ENCODE measurements around the gene USP38. TPM values are rescaled to one million over a fixed set of nuclear protein-coding genes. Genes with fewer than 3 reads are reported as not detected.
"Not testable (repeated sequence)": the region's sequence is repeated elsewhere in the genome, so short reads cannot be mapped to it uniquely, and the experiment has no call there.

USP38 gene
- total RNA-seq, 2 donors from 2014 or later = 11.7 to 14.2 TPM

DNA sequence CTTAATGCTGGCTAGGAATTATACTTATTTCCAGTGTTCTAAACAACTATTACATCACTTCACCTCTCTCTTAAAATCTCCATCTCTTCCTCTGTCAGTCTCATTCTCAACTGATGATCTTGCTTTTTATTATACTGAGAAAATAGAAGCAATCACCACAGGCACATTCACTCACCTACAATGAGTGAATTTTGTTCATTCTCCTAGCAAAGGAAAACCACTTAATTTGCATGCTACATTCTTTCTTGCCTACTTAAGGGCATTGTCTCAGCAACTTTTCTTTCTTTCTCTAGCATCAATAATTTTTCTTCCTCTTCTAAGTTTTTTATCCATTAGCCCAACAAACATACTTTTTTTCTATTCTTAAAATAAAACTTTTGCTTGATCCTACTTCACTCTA, 21.1 kb upstream of the USP38 start:
- Histone ChIP-seq H3K27ac (no peak overlapping the region), H3K4me1 (no peaks in the 10 kb centered on the region), H3K36me3 (replicated peaks in 1 of 2; ENCODE audit: insufficient read depth in 1 of 2, low read depth in 2 of 2) (no peaks in the 10 kb centered on the region), H3K9me3 (no peaks in the 10 kb centered on the region), H3K4me3 (no peak overlapping the region), H3K27me3 (no peaks in the 10 kb centered on the region)
- intact Hi-C loops (cut with DNase I) = no loop called here
- DNase-seq = no peak
- no peak for ATAC-seq
- no peak for TF ChIP-seq CTCF (IDR thresholded peaks at IDR 0.05)

DNA sequence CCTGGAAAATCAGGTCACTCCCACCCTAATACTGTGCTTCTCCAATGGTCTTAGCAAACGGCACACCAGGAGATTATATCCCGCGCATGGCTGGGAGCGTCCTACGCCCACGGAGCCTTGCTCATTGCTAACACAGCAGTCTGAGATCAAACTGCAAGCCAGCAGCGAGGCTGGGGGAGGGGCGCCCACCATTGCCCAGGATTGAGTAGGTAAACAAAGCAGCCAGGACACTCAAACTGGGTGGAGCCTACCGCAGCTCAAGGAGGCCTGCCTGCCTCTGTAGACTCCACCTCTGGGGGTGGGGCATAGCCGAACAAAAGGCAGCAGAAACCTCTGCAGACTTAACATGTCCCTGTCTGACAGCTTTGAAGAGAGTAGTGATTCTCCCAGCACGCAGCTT, 18.0 kb upstream of the USP38 start:
- H3K27ac ChIP-seq; H3K36me3 ChIP-seq (replicated peaks in 1 of 2; ENCODE audit: insufficient read depth in 1 of 2, low read depth in 2 of 2); ATAC-seq; DNase-seq; H3K9me3 ChIP-seq; H3K4me1 ChIP-seq; H3K4me3 ChIP-seq; intact Hi-C loops (cut with DNase I); H3K27me3 ChIP-seq: not testable (repeated sequence)
- 91 to 98% methylated on average over 5 to 11 of the region's 11 CpGs for WGBS, 2 donors

DNA sequence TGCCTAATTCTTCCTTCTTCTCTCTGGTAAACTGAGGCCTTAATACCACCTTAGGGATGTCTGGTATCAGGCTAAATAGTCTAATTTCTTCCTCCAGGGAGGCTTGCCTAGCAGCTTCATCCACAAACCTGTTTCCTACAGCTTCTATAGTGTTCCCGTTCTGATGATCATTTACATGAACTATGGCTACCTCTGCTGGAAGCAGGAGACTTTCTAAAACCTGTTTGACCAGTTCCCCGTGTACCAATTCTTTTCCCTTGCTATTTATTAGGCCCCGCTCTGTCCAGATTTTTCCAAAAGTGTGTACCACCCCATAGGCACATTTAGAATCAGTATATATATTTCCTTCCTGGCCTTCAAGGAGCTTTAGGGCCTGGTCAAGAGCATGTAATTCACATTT, 5.8 kb upstream of the USP38 start:
- Histone ChIP-seq H3K9me3 (no peaks in the 10 kb centered on the region), H3K27ac (no peak overlapping the region), H3K4me3 (no peak overlapping the region), H3K4me1 (peaks cover 16% of the 10 kb centered on the region), H3K27me3 (no peaks in the 10 kb centered on the region), H3K36me3 (replicated peaks in 1 of 2; ENCODE audit: insufficient read depth in 1 of 2, low read depth in 2 of 2) (no peaks in the 10 kb centered on the region)
- intact Hi-C loops (cut with DNase I) = no loop called here
- ATAC-seq = no peak
- DNase-seq = peak in 1 of 4 donors; percentile 8
- WGBS, 2 donors = 29 to 42% methylated on average over 3 of the region's 3 CpGs
- TF ChIP-seq CTCF (IDR thresholded peaks at IDR 0.05) (peak in 1 of 7 experiments; percentile 36), POLR2A (IDR thresholded peaks at IDR 0.05) (no peak)

DNA sequence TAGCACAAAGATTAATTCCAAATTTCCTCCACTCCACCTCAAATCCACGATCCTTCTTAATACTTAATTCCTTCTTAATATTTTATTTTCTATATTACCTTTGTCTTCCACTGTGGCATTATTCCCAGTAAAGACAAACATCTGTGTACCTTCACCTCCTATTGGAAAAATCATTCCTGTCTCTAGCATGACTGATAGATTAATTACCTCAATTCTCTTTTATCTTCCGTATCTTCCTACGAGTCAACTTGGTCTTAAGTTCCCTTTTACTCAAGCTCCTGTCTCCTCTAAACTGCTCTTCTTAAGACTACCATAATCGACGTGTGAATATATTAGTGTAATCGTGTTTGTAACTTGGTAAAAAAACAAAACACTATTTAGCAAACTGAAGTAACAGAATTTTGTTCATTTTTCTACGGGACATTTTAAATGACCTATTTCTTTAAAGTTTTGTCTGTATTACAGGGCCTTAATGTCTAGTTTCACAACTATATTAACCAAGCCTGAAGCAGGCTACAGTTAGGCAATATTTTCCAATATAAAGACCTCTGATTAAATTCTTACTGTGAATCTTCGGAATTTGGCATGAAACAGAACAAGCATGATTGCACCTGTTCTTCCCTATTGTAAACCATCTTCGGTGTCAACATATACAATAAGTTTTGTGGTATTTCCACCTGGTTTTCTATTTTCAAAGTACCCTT, 1.1 kb upstream of the USP38 start:
- TF ChIP-seq POLR2A (IDR thresholded peaks at IDR 0.05) = no peak
- TF ChIP-seq CTCF (IDR thresholded peaks at IDR 0.05) = no peak
- ATAC-seq = no peak
- H3K4me3 ChIP-seq = peak overlapping the region; percentile 42 to 97
- WGBS, 2 donors = 11 to 14% methylated on average over 9 of the region's 9 CpGs
- intact Hi-C loops (cut with DNase I) = no loop called here
- DNase-seq = no peak
- H3K9me3 ChIP-seq = no peaks in the 10 kb centered on the region
- peaks cover 33% of the 10 kb centered on the region for H3K4me1 ChIP-seq
- no peaks in the 10 kb centered on the region for H3K27me3 ChIP-seq
- no peaks in the 10 kb centered on the region for H3K36me3 ChIP-seq (replicated peaks in 1 of 2; ENCODE audit: insufficient read depth in 1 of 2, low read depth in 2 of 2)
- peak overlapping the region; percentile 82 to 95 (median 92) for H3K27ac ChIP-seq

DNA sequence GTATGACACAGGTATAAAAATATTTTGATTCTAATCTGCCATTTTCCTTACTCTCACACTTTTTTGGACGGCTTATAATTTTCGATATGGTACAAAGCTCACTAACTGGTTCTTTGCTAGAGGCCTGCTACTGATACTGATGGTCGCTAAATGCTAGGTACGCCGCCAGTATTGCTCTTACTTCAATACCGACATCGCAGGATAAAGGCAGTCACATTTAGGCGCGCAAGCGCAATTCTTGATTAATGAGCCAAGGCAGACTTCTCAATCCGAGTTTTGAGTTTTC, 557 bp upstream of the USP38 start:
- 0% methylated on average over 11 of the region's 11 CpGs for WGBS, 2 donors
- TF ChIP-seq CTCF (IDR thresholded peaks at IDR 0.05) (no peak), POLR2A (IDR thresholded peaks at IDR 0.05) (no peak)
- Histone ChIP-seq H3K27me3 (no peaks in the 10 kb centered on the region), H3K9me3 (no peaks in the 10 kb centered on the region), H3K4me1 (peaks cover 38% of the 10 kb centered on the region), H3K4me3 (peak overlapping the region; percentile 42 to 97), H3K36me3 (replicated peaks in 1 of 2; ENCODE audit: insufficient read depth in 1 of 2, low read depth in 2 of 2) (no peaks in the 10 kb centered on the region), H3K27ac (peak overlapping the region; percentile 82 to 95 (median 92))
- ATAC-seq (peak; percentile 5), DNase-seq (no peak)
- intact Hi-C loops (cut with DNase I) = no loop called here
